Stimulated activated naive B cell treated with anti-CD40 and anti-IgM and Interleukin-4, amounts not matched to agents 10 μg/mL and 1 μg/mL and 100 μg/mL, for 72 hours (primary cell): Measurements from ENCODE around the gene BPHL.
"Not testable (repeated sequence)": the region's sequence is repeated elsewhere in the genome, so short reads cannot be mapped to it uniquely, and the experiment has no call there.

Source experiments
- ATAC-seq, 2 donors: fragments of 150-1000 bp; cut with Tn5 transposase; replicated peaks; 2 replicates each; pipeline ENCODE4 v1.10.0; 2021; ENCODE audit warnings: moderate library complexity in 1 of 2
- DNase-seq: peaks from one replicate; pipeline ENCODE4 v3.0.0; 2021
- H3K27ac Mint-ChIP-seq: one replicate; pipeline ENCODE4 v1.8.0; 2022; ENCODE audit warnings: mild to moderate bottlenecking, mixed read lengths
- H3K27me3 Mint-ChIP-seq, 2 donors: one replicate each; pipeline ENCODE4 v1.8.0; 2022; ENCODE audit warnings: mixed read lengths in 2 of 2
- H3K36me3 Mint-ChIP-seq, 2 donors: one replicate each; pipeline ENCODE4 v1.8.0; 2022; ENCODE audit warnings: mixed read lengths in 2 of 2, mild to moderate bottlenecking in 1 of 2
- H3K4me1 Mint-ChIP-seq, 2 donors: one replicate each; pipeline ENCODE4 v1.8.0; 2022; ENCODE audit warnings: mixed read lengths in 2 of 2, mild to moderate bottlenecking in 1 of 2
- H3K4me3 Mint-ChIP-seq, 2 donors: one replicate each; pipeline ENCODE4 v1.8.0; 2022; ENCODE audit warnings: mild to moderate bottlenecking in 2 of 2, mixed read lengths in 2 of 2, moderate library complexity in 1 of 2
- H3K9me3 Mint-ChIP-seq, 2 donors: one replicate each; pipeline ENCODE4 v1.8.0; 2022; ENCODE audit warnings: mixed read lengths in 2 of 2, mild to moderate bottlenecking in 1 of 2

The BPHL gene

GRCh38 chr6:3155416-3155815 lies 36.9 kb downstream of the BPHL start:
- not testable (repeated sequence) for H3K4me3 Mint-ChIP-seq, H3K27ac Mint-ChIP-seq, H3K27me3 Mint-ChIP-seq

GRCh38 chr6:3156184-3157130 lies 37.9 kb downstream of the BPHL start:
- ATAC-seq = peak; percentile 17 to 31
- peak; percentile 5 for DNase-seq
- Mint-ChIP-seq H3K27ac (peak overlapping the region; percentile 83), H3K36me3 (peaks cover 4 to 25% of the 10 kb centered on the region in 2 donors), H3K4me3 (peak overlapping the region; percentile 82), H3K4me1 (peaks cover 15 to 24% of the 10 kb centered on the region in 2 donors)
- not testable (repeated sequence) for H3K9me3 Mint-ChIP-seq, H3K27me3 Mint-ChIP-seq

More at GRCh38 chr6:3155416-3155815, 36.9 kb downstream of the BPHL start:
- not testable (repeated sequence) for ATAC-seq, DNase-seq, H3K9me3 Mint-ChIP-seq
- Mint-ChIP-seq H3K4me1 (peaks cover 15 to 19% of the 10 kb centered on the region in 2 donors), H3K36me3 (peaks cover 4 to 29% of the 10 kb centered on the region in 2 donors)

- Mint-ChIP-seq H3K4me1 (peaks cover 18 to 29% of the 10 kb centered on the region in 2 donors), H3K9me3 (peaks cover 2 to 4% of the 10 kb centered on the region in 2 donors), H3K27ac (peak within 1 kb of the TSS; percentile 83), H3K4me3 (peak within 1 kb of the TSS; percentile 82), H3K36me3 (peaks cover 4 to 19% of the 10 kb centered on the region in 2 donors), H3K27me3 (peaks cover 6 to 8% of the 10 kb centered on the region in 2 donors)
- DNase-seq = peak; percentile 72
- peak; percentile 86 to 89 for ATAC-seq
Observed at GRCh38 chr6:3157131-3157933, 38.8 kb downstream of the BPHL start, which contains the start of gene TUBB2A. TSS of gene TUBB2A (minus strand) at chr6:3157544. CDS start at chr6:3157463, 81 bp downstream.

GRCh38 chr6:3159805-3160781 lies 41.6 kb downstream of the BPHL start:
- DNase-seq = no peak
- Mint-ChIP-seq H3K36me3 (peaks cover 4 to 14% of the 10 kb centered on the region in 2 donors), H3K27ac (no peak overlapping the region), H3K27me3 (peaks cover 6 to 8% of the 10 kb centered on the region in 2 donors), H3K4me3 (no peak overlapping the region), H3K4me1 (peaks cover 25 to 40% of the 10 kb centered on the region in 2 donors), H3K9me3 (peaks cover 2 to 4% of the 10 kb centered on the region in 2 donors)
- no peak for ATAC-seq

- H3K4me1 Mint-ChIP-seq = peaks cover 17 to 30% of the 10 kb centered on the region in 2 donors
- DNase-seq = no peak
- peaks cover 2 to 4% of the 10 kb centered on the region in 2 donors for H3K9me3 Mint-ChIP-seq
- H3K27me3 Mint-ChIP-seq = peaks cover 0 to 8% of the 10 kb centered on the region in 2 donors
- peaks cover 4 to 8% of the 10 kb centered on the region in 2 donors for H3K36me3 Mint-ChIP-seq
- no peak overlapping the region for H3K27ac Mint-ChIP-seq
- H3K4me3 Mint-ChIP-seq = peak overlapping the region in 1 of 2 donors; percentile 78
- ATAC-seq = no peak
Observed at GRCh38 chr6:3162067-3162497, 43.6 kb downstream of the BPHL start.

GRCh38 chr6:3162565-3163247 lies 44.2 kb downstream of the BPHL start:
- peak overlapping the region; percentile 78 to 81 for H3K4me3 Mint-ChIP-seq
- H3K27ac Mint-ChIP-seq = peak overlapping the region; percentile 49
- peaks cover 17 to 30% of the 10 kb centered on the region in 2 donors for H3K4me1 Mint-ChIP-seq
- peaks cover 2 to 4% of the 10 kb centered on the region in 2 donors for H3K9me3 Mint-ChIP-seq
- H3K27me3 Mint-ChIP-seq = peaks cover 0 to 12% of the 10 kb centered on the region in 2 donors
- H3K36me3 Mint-ChIP-seq = peaks cover 4 to 8% of the 10 kb centered on the region in 2 donors
- peak; percentile 49 for DNase-seq
- ATAC-seq = peak; percentile 84 to 86

GRCh38 chr6:3163248-3163594 lies 44.7 kb downstream of the BPHL start:
- ATAC-seq = peak; percentile 8 to 11
- H3K36me3 Mint-ChIP-seq = peaks cover 4 to 8% of the 10 kb centered on the region in 2 donors
- peaks cover 0 to 12% of the 10 kb centered on the region in 2 donors for H3K27me3 Mint-ChIP-seq
- H3K9me3 Mint-ChIP-seq = peaks cover 2 to 4% of the 10 kb centered on the region in 2 donors
- DNase-seq = no peak
- peak overlapping the region; percentile 49 for H3K27ac Mint-ChIP-seq
- peak overlapping the region; percentile 78 to 81 for H3K4me3 Mint-ChIP-seq
- peaks cover 15 to 30% of the 10 kb centered on the region in 2 donors for H3K4me1 Mint-ChIP-seq

GRCh38 chr6:3164388-3164787 lies 45.9 kb downstream of the BPHL start:
- H3K4me1 Mint-ChIP-seq = peaks cover 14 to 30% of the 10 kb centered on the region in 2 donors
- ATAC-seq = no peak

GRCh38 chr6:3165631-3166534 lies 47.4 kb downstream of the BPHL start:
- H3K27ac Mint-ChIP-seq = no peak overlapping the region
- no peaks in the 10 kb centered on the region for H3K36me3 Mint-ChIP-seq
- no peak overlapping the region for H3K4me3 Mint-ChIP-seq
- H3K27me3 Mint-ChIP-seq = peaks cover 0 to 12% of the 10 kb centered on the region in 2 donors
- H3K9me3 Mint-ChIP-seq = no peaks in the 10 kb centered on the region
- no peak for ATAC-seq
- peaks cover 10 to 16% of the 10 kb centered on the region in 2 donors for H3K4me1 Mint-ChIP-seq
- no peak for DNase-seq

More at GRCh38 chr6:3164388-3164787, 45.9 kb downstream of the BPHL start:
- no peak for DNase-seq
- no peak overlapping the region for H3K4me3 Mint-ChIP-seq
- H3K27ac Mint-ChIP-seq = no peak overlapping the region
- H3K9me3 Mint-ChIP-seq = peaks cover 2 to 4% of the 10 kb centered on the region in 2 donors
- H3K27me3 Mint-ChIP-seq = peaks cover 0 to 12% of the 10 kb centered on the region in 2 donors
- peaks cover 4 to 8% of the 10 kb centered on the region in 2 donors for H3K36me3 Mint-ChIP-seq

GRCh38 chr6:3166535-3167225 lies 48.2 kb downstream of the BPHL start:
- not testable (repeated sequence) for H3K4me3 Mint-ChIP-seq, ATAC-seq, H3K27ac Mint-ChIP-seq, H3K36me3 Mint-ChIP-seq, DNase-seq, H3K9me3 Mint-ChIP-seq
- peaks cover 10 to 16% of the 10 kb centered on the region in 2 donors for H3K4me1 Mint-ChIP-seq
- H3K27me3 Mint-ChIP-seq = peaks cover 0 to 12% of the 10 kb centered on the region in 2 donors

GRCh38 chr6:3168046-3168445 lies 49.5 kb downstream of the BPHL start:
- not testable (repeated sequence) for ATAC-seq, H3K4me3 Mint-ChIP-seq, H3K4me1 Mint-ChIP-seq, DNase-seq, H3K27ac Mint-ChIP-seq, H3K36me3 Mint-ChIP-seq, H3K9me3 Mint-ChIP-seq
- H3K27me3 Mint-ChIP-seq = peaks cover 5 to 12% of the 10 kb centered on the region in 2 donors
